ENCODE data around the gene GPR108.

- TF ChIP-seq CTCF (IDR thresholded peaks at IDR 0.05) (no peak), POLR2A (IDR thresholded peaks at IDR 0.05) (no peak)
These were observed 16.3 kb downstream of the GPR108 start for GRCh38 chr19:6721138-6721474.
